Measurements from ENCODE around the gene DHRS13. TPM values are rescaled to one million over a fixed set of nuclear protein-coding genes. Genes with fewer than 3 reads are reported as not detected.

Gene DHRS13
- total RNA-seq, 1 donor from 2014 or later = 11.8 TPM

DNA sequence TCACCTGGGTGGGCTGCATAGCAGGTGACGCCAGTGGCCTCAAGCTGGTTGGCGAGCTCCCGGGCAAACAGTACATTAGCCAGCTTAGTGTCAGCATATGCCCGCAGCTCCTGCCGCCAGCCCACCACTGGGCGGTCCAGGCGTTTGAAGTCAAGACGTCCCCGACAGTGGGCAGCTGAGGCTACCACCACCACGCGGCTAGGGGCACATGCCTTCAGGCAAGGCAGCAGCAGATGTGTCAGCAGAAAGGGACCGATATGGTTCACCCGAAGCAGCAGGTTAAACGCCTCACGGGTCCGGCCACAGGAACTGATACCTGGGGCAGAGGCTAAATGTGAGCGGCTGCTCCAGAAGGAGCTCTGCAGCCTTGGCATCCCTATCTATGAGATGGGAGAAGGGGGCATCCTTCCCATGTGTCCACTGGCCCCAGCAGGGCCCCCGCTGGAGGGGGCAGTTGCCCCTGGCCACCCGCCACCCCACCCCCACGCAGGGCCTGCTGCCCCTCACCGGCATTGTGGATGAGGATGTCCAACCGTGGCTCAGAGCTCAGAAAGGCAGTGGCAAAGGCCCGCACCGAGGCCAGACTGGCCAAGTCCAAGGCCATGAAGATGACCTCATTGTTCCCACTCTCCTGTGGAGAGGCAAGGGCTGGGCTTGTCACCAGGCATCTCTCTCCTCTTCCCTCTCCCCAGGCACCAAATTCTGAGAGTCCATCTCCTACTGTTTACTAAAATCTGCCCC is 1.7 kb downstream of the DHRS13 start:
- Histone ChIP-seq H3K4me1 (peaks cover 41% of the 10 kb centered on the region), H3K4me3 (no peak overlapping the region), H3K27me3 (no peaks in the 10 kb centered on the region), H3K9me3 (no peaks in the 10 kb centered on the region), H3K36me3 (peaks cover 0 to 8% of the 10 kb centered on the region in 2 donors), H3K27ac (no peak overlapping the region)
- no peak for DNase-seq (ENCODE audit: extremely low spot score in 2 of 2)
- TF ChIP-seq, protein P1, sequence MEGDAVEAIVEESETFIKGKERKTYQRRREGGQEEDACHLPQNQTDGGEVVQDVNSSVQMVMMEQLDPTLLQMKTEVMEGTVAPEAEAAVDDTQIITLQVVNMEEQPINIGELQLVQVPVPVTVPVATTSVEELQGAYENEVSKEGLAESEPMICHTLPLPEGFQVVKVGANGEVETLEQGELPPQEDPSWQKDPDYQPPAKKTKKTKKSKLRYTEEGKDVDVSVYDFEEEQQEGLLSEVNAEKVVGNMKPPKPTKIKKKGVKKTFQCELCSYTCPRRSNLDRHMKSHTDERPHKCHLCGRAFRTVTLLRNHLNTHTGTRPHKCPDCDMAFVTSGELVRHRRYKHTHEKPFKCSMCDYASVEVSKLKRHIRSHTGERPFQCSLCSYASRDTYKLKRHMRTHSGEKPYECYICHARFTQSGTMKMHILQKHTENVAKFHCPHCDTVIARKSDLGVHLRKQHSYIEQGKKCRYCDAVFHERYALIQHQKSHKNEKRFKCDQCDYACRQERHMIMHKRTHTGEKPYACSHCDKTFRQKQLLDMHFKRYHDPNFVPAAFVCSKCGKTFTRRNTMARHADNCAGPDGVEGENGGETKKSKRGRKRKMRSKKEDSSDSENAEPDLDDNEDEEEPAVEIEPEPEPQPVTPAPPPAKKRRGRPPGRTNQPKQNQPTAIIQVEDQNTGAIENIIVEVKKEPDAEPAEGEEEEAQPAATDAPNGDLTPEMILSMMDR (IDR thresholded peaks at IDR 0.05) = no peak
- TF ChIP-seq POLR2A (IDR thresholded peaks at IDR 0.05) (no peak), POLR2AphosphoS5 (IDR thresholded peaks at IDR 0.05; ENCODE audit: insufficient read depth in 1 of 2, low read depth in 1 of 2) (no peak)
- intact Hi-C loops (cut with DNase I) = no loop called here

DNA sequence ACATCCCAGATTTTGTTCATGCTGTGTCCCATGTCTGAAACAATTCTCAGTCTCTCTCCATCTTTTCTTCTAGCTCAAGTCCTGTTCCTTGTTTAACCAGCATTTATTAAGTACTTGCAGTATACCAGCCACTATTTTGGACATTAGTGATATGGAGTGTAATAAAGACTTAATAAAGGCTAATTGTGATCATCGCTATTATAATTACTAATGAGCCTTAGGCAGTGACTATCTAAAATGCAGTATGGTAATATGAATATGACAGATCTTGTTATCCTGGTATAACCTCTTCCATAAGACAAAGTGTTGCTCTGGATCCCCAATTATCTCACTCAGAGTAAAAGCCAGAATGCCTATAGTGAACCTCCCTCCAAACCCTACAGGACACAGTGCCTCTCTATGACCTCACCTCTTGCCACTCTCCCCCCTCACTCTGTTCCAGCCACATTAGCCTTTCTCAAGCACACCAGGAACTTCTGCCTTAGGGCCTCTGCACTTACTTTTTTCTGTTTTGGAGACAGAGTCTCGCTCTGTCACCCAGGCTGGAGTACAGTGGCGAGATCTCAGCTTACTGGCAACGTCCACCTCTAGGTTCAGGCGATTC is 3.6 kb downstream of the DHRS13 start:
- H3K4me3 ChIP-seq = no peak overlapping the region
- peaks cover 57% of the 10 kb centered on the region for H3K4me1 ChIP-seq
- no peak overlapping the region for H3K27ac ChIP-seq
- TF ChIP-seq, protein P1 (IDR thresholded peaks at IDR 0.05) = no peak
- TF ChIP-seq POLR2A (IDR thresholded peaks at IDR 0.05) (no peak), POLR2AphosphoS5 (IDR thresholded peaks at IDR 0.05; ENCODE audit: insufficient read depth in 1 of 2, low read depth in 1 of 2) (no peak)
- no peak for DNase-seq (ENCODE audit: extremely low spot score in 2 of 2)
- H3K36me3 ChIP-seq = no peaks in the 10 kb centered on the region
- H3K27me3 ChIP-seq = no peaks in the 10 kb centered on the region
- intact Hi-C loops (cut with DNase I) = loop anchor here (5.0 kb wide), 1 partner anchor 137 kb away; no protein-coding TSS in a partner anchor
- H3K9me3 ChIP-seq = no peaks in the 10 kb centered on the region

DNA sequence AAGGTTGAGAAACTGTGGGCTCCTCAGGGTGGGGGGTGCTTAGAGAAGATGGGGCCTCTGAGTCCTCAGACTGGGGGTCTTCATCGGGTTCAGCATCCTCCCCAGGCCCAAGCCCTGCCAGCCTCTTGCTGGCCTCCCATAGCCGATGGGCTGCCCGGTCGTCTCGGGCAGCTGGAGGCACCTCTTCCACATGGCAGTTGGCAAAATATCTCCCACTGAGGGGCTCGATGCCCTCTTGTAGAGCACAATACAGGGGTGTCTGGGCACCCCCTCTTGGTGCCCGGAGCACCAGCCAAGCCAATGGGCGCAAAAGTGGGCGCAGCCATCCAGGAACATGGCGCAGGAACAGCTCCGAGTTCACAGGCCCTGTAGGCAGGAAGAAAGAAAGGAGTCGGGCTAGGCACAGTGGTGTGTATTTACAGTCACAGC is 4.3 kb downstream of the DHRS13 start:
- no peaks in the 10 kb centered on the region for H3K36me3 ChIP-seq
- H3K27me3 ChIP-seq = no peaks in the 10 kb centered on the region
- intact Hi-C loops (cut with DNase I) = loop anchor here (5.0 kb wide), 1 partner anchor 136 kb away; no protein-coding TSS in a partner anchor
- H3K9me3 ChIP-seq = no peaks in the 10 kb centered on the region
- peaks cover 61% of the 10 kb centered on the region for H3K4me1 ChIP-seq
- H3K27ac ChIP-seq = peak overlapping the region; percentile 93
- H3K4me3 ChIP-seq = no peak overlapping the region
- no peak for DNase-seq (ENCODE audit: extremely low spot score in 2 of 2)
- no peak for TF ChIP-seq POLR2AphosphoS5 (IDR thresholded peaks at IDR 0.05; ENCODE audit: insufficient read depth in 1 of 2, low read depth in 1 of 2)
- no peak for TF ChIP-seq POLR2A (IDR thresholded peaks at IDR 0.05)
- TF ChIP-seq, protein P1 (IDR thresholded peaks at IDR 0.05) = no peak

DNA sequence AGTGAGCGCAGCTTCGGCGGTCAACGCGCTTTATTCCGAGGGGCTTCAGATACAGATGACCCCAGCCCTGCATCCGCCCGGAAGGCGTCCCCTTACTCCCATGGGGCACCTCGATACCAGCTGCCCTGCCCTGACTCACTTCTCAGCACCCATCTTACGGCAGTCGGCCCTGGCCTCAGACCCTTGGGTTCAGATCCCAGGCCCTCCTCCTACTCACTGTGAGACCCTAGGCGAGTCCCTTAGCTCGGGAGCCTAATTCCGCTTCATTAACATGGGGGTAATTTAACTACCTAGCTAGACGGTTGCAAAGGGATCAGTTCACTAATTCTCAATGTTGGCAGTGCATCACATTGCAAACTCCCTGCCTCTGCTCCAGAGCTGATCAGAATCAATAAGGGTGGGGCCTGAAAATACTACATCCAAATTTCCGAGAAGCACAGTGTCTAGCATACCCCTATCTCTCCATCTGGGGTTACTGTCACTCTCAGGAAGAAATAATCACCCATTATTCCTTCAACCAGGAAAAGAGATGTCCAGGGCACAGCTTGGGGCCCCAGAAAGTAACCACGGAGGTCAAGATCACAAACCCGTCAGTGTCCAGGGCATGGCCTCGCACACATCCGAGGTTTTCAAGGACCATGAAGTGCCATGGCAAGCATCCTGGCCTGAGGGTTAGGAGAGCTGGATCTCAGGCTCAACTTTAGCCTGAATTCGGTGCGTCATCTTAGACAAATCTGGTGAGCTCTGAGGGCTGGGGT is 4.9 kb downstream of the DHRS13 start:
- no peak for DNase-seq (ENCODE audit: extremely low spot score in 2 of 2)
- peaks cover 61% of the 10 kb centered on the region for H3K4me1 ChIP-seq
- intact Hi-C loops (cut with DNase I) = loop anchor here (5.0 kb wide), 1 partner anchor 136 kb away; no protein-coding TSS in a partner anchor

More for the DNA sequence above, 4.9 kb downstream of the DHRS13 start:
- no peaks in the 10 kb centered on the region for H3K9me3 ChIP-seq
- TF ChIP-seq, protein P1 (IDR thresholded peaks at IDR 0.05) = no peak
- no peak for TF ChIP-seq POLR2AphosphoS5 (IDR thresholded peaks at IDR 0.05; ENCODE audit: insufficient read depth in 1 of 2, low read depth in 1 of 2)
- TF ChIP-seq POLR2A (IDR thresholded peaks at IDR 0.05) = no peak
- peak overlapping the region; percentile 83 to 90 for H3K4me3 ChIP-seq
- H3K27ac ChIP-seq = peak overlapping the region; percentile 93
- no peaks in the 10 kb centered on the region for H3K27me3 ChIP-seq
- H3K36me3 ChIP-seq = no peaks in the 10 kb centered on the region

All from vagina (tissue), 2 donors.